Upper lobe of left lung (tissue), 4 donors: ENCODE measurements around the gene RASEF.
"Not testable (repeated sequence)": the region's sequence is repeated elsewhere in the genome, so short reads cannot be mapped to it uniquely, and the experiment has no call there.

ENCODE experiments used
- CTCF ChIP-seq, 6 experiments: fragments of 450-650 bp in 4 of 6; fragments of 200-600 bp in 2 of 6; sonication (generic) in 2 of 6; IDR thresholded peaks; one replicate each; pipeline ENCODE4 v1.5.1; 2016 to 2019; ENCODE audit warnings: antibody characterized with exemption in 6 of 6
- POLR2A ChIP-seq, 4 donors: fragments of 450-650 bp; IDR thresholded peaks; one replicate each; pipeline ENCODE4 v1.5.1; 2016 to 2017; ENCODE audit warnings: antibody characterized with exemption in 4 of 4, mild to moderate bottlenecking in 2 of 4

DNA sequence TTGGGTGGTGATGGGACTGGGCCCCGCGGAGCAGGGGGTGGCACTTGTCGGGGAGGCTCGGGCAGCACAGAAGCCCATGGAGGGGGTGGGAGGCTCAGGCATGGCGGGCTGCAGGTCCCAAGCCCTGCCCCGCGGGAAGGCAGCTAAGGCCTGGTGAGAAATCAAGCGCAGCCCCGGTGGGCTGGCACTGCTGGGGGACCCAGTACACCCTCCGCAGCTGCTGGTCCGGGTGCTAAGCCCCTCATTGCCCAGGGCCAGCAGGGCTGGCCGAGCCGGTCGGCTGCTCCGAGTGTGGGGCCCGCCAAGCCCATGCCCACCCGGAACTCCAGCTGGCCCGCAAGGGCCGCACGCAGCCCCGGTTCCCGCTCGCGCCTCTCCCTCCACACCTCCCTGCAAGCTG, 30.4 kb upstream of the RASEF start:
- TF ChIP-seq CTCF, POLR2A (IDR thresholded peaks at IDR 0.05): not testable (repeated sequence)
